Ishikawa (cell line): ENCODE data around the gene GGNBP2.

ENCODE experiments used
- CEBPB ChIP-seq: IDR thresholded peaks from 2 replicates; pipeline ENCODE4 v1.6.1; 2012
- CREB1 ChIP-seq: IDR thresholded peaks from 2 replicates; pipeline ENCODE4 v1.6.1; 2012; ENCODE audit warnings: low read depth
- EGR1 ChIP-seq: IDR thresholded peaks from 2 replicates; pipeline ENCODE4 v1.6.1; 2012
- EP300 ChIP-seq: IDR thresholded peaks from 2 replicates; pipeline ENCODE4 v1.6.1; 2012; ENCODE audit warnings: borderline replicate concordance
- FOXM1 ChIP-seq: IDR thresholded peaks from 2 replicates; pipeline ENCODE4 v1.6.1; 2012; ENCODE audit warnings: low read depth, borderline replicate concordance
- MAX ChIP-seq: IDR thresholded peaks from 2 replicates; pipeline ENCODE4 v1.6.1; 2012
- NFIC ChIP-seq: IDR thresholded peaks from 2 replicates; pipeline ENCODE4 v1.6.1; 2012
- RAD21 ChIP-seq: IDR thresholded peaks from 2 replicates; pipeline ENCODE4 v1.6.1; 2012; ENCODE audit warnings: low read depth
- TAF1 ChIP-seq: IDR thresholded peaks from 2 replicates; pipeline ENCODE4 v1.6.1; 2012; ENCODE audit warnings: low read depth, mild to moderate bottlenecking
- TCF12 ChIP-seq: IDR thresholded peaks from 2 replicates; pipeline ENCODE4 v1.6.1; 2012; ENCODE audit warnings: low read depth
- TEAD4 ChIP-seq: IDR thresholded peaks from 2 replicates; pipeline ENCODE4 v1.6.1; 2012
- YY1 ChIP-seq: IDR thresholded peaks from 2 replicates; pipeline ENCODE4 v1.6.1; 2012; ENCODE audit warnings: low read depth
- ZBTB7A ChIP-seq: IDR thresholded peaks from 2 replicates; pipeline ENCODE4 v1.6.1; 2012; ENCODE audit warnings: low read depth
- TF ChIP-seq, protein P1 (sequence below): IDR thresholded peaks from 2 replicates; pipeline ENCODE4 v1.6.1; 2012
- TF ChIP-seq, protein P2 (sequence below): IDR thresholded peaks from 2 replicates; pipeline ENCODE4 v1.6.1; 2012; ENCODE audit warnings: low read depth, mild to moderate bottlenecking

GGNBP2 gene

GRCh38 chr17:36614081-36614480, 69.4 kb downstream of the GGNBP2 start:
- no peak for TF ChIP-seq TCF12
- no peak for TF ChIP-seq RAD21
- no peak for TF ChIP-seq CEBPB
- no peak for TF ChIP-seq TEAD4

DNA sequence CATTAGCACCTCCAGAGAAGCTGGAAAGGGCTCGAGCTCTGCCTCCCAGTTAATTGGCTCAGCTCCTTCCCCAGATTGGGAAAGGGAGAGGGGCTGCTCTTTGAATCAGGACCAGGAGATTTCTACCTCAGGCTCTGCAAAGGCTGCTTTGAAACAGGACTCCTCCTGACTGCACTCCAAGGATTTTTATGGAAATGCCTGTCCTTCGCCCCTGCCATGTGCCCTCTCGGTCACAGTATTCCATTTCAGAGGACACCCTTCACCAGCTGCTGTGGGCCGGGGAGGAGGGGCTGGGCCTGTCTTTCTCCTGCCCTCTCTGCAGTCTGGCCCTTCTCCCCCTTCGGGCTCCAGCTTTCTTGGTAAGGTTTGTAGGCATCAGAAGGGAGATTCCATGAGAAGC, 70.2 kb downstream of the GGNBP2 start:
- TF ChIP-seq CEBPB, result no peak
- TF ChIP-seq CREB1, result no peak
- TF ChIP-seq TAF1, result no peak
- TF ChIP-seq ZBTB7A, result no peak
- TF ChIP-seq TCF12, result no peak
- TF ChIP-seq YY1, result no peak
- TF ChIP-seq, protein P1, sequence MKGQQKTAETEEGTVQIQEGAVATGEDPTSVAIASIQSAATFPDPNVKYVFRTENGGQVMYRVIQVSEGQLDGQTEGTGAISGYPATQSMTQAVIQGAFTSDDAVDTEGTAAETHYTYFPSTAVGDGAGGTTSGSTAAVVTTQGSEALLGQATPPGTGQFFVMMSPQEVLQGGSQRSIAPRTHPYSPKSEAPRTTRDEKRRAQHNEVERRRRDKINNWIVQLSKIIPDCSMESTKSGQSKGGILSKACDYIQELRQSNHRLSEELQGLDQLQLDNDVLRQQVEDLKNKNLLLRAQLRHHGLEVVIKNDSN, result no peak
- TF ChIP-seq EGR1, result no peak
- no peak for TF ChIP-seq RAD21
- TF ChIP-seq MAX, result no peak
- TF ChIP-seq NFIC, result no peak
- TF ChIP-seq TEAD4, result no peak
- no peak for TF ChIP-seq FOXM1

DNA sequence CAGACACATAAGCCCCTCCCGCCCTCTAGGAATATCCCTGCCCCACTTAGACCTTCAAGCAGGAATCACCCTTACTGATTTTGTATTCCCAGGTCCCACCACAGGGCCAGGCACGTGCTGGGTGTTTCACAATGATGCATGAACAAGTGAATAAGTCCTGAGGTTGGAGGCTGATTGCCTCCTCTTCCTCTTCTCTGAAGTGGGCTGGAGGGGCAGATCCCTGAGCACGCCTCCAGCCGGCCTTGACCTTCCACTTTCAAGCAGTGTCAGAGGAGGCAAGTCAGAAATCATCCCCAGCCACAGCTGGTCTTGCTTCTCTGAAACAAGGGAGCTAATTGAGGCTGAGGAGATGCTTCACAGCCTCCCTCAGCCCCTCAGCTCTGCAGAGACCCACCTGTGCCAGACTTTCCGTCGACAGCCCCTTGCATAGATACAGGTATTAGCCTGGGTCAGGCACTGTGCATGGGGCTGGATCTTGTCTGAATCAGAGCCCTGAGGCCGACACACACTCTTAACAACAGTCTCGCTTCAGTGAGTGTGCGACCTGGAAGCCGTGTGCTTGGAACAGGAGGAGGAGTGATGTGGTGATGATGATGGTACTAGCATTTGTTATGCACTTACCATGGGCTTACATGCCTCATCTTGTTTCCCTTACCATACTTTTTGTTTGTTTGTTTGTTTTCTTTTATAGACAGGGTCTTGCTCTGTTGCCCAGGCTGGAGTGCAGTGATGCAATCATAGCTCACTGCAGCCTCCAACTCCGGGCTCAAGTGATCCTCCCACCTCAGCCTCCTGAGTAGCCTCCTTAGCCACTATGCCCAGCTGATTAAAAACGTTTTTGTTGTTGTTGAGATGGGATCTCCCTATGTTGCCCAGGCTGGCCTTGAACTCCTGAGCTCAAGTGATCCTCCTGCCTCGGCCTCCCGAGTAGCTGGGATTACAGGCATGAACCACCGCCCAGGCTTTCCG, 71.6 kb downstream of the GGNBP2 start:
- TF ChIP-seq TCF12 (no peak), NFIC (no peak), MAX (no peak), EP300 (no peak)

- no peak for TF ChIP-seq CREB1
Measured at GRCh38 chr17:36617773-36618172, 73.1 kb downstream of the GGNBP2 start.

DNA sequence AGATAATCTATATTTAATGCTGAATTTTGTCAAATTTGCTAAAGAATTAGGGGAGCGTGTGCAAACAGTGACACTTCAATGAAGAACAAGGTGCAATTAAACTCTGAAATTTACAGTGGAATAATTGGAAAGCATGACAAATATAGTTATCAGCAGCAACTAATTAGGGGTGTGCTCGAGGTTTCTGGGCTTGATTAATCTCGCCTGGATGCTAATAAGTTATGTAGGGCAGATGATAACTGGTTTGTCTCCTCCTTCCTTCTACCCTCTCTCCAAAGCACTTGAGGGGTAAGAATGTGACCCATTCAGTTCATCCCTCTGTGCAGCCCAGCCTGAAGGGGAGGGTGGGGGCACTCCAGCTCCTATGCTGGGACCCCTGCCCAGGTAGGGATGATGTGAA, 78.6 kb downstream of the GGNBP2 start:
- TF ChIP-seq NFIC, result no peak
- no peak for TF ChIP-seq TEAD4
- TF ChIP-seq, protein P2, sequence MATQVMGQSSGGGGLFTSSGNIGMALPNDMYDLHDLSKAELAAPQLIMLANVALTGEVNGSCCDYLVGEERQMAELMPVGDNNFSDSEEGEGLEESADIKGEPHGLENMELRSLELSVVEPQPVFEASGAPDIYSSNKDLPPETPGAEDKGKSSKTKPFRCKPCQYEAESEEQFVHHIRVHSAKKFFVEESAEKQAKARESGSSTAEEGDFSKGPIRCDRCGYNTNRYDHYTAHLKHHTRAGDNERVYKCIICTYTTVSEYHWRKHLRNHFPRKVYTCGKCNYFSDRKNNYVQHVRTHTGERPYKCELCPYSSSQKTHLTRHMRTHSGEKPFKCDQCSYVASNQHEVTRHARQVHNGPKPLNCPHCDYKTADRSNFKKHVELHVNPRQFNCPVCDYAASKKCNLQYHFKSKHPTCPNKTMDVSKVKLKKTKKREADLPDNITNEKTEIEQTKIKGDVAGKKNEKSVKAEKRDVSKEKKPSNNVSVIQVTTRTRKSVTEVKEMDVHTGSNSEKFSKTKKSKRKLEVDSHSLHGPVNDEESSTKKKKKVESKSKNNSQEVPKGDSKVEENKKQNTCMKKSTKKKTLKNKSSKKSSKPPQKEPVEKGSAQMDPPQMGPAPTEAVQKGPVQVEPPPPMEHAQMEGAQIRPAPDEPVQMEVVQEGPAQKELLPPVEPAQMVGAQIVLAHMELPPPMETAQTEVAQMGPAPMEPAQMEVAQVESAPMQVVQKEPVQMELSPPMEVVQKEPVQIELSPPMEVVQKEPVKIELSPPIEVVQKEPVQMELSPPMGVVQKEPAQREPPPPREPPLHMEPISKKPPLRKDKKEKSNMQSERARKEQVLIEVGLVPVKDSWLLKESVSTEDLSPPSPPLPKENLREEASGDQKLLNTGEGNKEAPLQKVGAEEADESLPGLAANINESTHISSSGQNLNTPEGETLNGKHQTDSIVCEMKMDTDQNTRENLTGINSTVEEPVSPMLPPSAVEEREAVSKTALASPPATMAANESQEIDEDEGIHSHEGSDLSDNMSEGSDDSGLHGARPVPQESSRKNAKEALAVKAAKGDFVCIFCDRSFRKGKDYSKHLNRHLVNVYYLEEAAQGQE, result no peak
- no peak for TF ChIP-seq CEBPB

GRCh38 chr17:36625188-36625587, 80.5 kb downstream of the GGNBP2 start:
- TF ChIP-seq ZBTB7A (no peak), NFIC (no peak), TCF12 (no peak), TEAD4 (no peak), FOXM1 (no peak), TAF1 (no peak), CEBPB (no peak), CREB1 (no peak), MAX (no peak)

DNA sequence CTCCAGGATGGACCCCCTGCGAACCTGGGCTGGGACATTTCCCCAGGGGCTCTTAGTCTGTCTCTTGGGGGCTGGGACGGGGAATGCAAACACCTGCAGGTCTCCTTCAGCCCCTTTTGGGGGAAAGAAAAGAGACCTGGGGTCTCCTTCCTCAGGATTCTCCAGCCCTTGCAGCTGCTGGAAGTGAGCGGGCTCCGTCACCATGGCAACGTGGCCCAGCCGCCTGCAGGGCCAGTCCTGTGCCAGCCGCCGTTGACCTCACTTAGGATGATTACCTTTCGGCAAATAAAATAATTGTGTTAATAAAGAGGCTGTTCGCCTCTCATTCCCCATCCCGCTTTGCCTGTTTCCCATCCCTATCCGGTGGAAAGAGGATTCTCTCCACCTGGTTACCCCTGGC, 82.4 kb downstream of the GGNBP2 start:
- TF ChIP-seq YY1 (no peak), ZBTB7A (no peak), TEAD4 (no peak), CEBPB (no peak), FOXM1 (no peak), MAX (no peak), RAD21 (no peak), TAF1 (no peak), NFIC (no peak), TCF12 (no peak), CREB1 (no peak), EP300 (no peak), EGR1 (no peak)
- TF ChIP-seq, protein P2, result no peak
- TF ChIP-seq, protein P1, result no peak
